Measurements from ENCODE around the gene GRB14. TPM values are rescaled to one million over a fixed set of nuclear protein-coding genes. Genes with fewer than 3 reads are reported as not detected.
"Not testable (repeated sequence)": the region's sequence is repeated elsewhere in the genome, so short reads cannot be mapped to it uniquely, and the experiment has no call there.

Gene GRB14
- total RNA-seq, 1 donor from 2014 or later = not detected

DNA sequence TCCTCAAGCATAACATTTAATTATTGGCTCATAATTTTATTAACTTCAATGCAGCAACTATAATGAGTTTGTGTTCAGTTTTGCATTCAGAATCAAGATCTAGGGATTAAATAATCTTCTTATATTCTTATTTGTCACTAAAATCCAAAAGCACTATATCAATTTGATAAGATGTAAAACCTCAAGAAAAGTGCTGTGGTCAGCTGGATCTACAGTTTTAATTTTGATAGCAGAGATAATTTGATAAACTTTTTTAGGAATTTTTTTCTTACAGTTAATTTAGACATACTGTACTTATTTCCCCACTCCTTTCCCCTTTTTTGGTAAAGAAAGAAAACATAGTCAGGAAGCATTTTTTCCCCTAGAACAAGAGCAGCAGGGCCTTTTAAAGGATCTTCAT is 146.4 kb downstream of the GRB14 start:
- H3K27me3 Mint-ChIP-seq = no peaks in the 10 kb centered on the region
- H3K4me3 Mint-ChIP-seq = no peak overlapping the region
- ChIA-PET CTCF (no interaction called here), POLR2A (no interaction called here)
- H3K4me1 Mint-ChIP-seq = no peaks in the 10 kb centered on the region
- ATAC-seq (ENCODE audit: low read depth) (no peak), DNase-seq (no peak)
- intact Hi-C loops (cut with micrococcal nuclease) = loop anchor here (5.0 kb wide), 1 partner anchor 1128 kb away; no protein-coding TSS in a partner anchor
- no peaks in the 10 kb centered on the region for H3K9me3 Mint-ChIP-seq
- H3K27ac Mint-ChIP-seq = no peak overlapping the region
- no peaks in the 10 kb centered on the region for H3K36me3 Mint-ChIP-seq (ENCODE audit: low read depth)
- TF ChIP-seq, protein P1, sequence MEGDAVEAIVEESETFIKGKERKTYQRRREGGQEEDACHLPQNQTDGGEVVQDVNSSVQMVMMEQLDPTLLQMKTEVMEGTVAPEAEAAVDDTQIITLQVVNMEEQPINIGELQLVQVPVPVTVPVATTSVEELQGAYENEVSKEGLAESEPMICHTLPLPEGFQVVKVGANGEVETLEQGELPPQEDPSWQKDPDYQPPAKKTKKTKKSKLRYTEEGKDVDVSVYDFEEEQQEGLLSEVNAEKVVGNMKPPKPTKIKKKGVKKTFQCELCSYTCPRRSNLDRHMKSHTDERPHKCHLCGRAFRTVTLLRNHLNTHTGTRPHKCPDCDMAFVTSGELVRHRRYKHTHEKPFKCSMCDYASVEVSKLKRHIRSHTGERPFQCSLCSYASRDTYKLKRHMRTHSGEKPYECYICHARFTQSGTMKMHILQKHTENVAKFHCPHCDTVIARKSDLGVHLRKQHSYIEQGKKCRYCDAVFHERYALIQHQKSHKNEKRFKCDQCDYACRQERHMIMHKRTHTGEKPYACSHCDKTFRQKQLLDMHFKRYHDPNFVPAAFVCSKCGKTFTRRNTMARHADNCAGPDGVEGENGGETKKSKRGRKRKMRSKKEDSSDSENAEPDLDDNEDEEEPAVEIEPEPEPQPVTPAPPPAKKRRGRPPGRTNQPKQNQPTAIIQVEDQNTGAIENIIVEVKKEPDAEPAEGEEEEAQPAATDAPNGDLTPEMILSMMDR (IDR thresholded peaks at IDR 0.05) = no peak

DNA sequence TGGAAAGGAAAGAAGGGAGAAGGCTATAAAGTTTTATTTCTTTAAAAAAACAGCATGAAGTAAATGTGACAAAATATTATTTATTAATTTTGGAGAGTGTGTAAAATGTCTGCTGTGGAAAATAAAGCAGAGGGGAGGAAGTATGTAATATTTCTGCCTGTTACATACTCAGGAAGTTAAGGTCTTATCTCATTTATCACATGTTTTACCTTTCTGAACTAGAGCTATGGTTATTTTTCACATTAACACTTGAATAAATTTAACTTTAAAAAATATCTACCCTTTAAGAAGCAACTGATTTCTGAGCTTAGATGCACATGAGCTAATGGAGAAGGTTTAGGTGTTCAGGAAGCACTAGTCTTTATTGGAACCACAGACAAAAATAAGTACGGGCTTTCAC is 148.3 kb downstream of the GRB14 start:
- H3K9me3 Mint-ChIP-seq = no peaks in the 10 kb centered on the region
- ChIA-PET CTCF (no interaction called here), POLR2A (no interaction called here)
- no peaks in the 10 kb centered on the region for H3K4me1 Mint-ChIP-seq
- H3K4me3 Mint-ChIP-seq = no peak overlapping the region
- no peak overlapping the region for H3K27ac Mint-ChIP-seq
- ATAC-seq (ENCODE audit: low read depth) (no peak), DNase-seq (no peak)
- H3K27me3 Mint-ChIP-seq = no peaks in the 10 kb centered on the region
- TF ChIP-seq, protein P1 (IDR thresholded peaks at IDR 0.05) = no peak
- H3K36me3 Mint-ChIP-seq (ENCODE audit: low read depth) = no peaks in the 10 kb centered on the region
- intact Hi-C loops (cut with micrococcal nuclease) = no loop called here

- H3K27ac Mint-ChIP-seq; H3K4me1 Mint-ChIP-seq; intact Hi-C loops (cut with micrococcal nuclease); ATAC-seq (ENCODE audit: low read depth); H3K4me3 Mint-ChIP-seq; H3K36me3 Mint-ChIP-seq (ENCODE audit: low read depth); POLR2A ChIA-PET; CTCF ChIA-PET; H3K9me3 Mint-ChIP-seq; H3K27me3 Mint-ChIP-seq; DNase-seq: not testable (repeated sequence)
Measured at GRCh38 chr2:164465047-164465446, 156.2 kb downstream of the GRB14 start.

- TF ChIP-seq, protein P1 (IDR thresholded peaks at IDR 0.05) = no peak
- no peak for DNase-seq
- ATAC-seq (ENCODE audit: low read depth) = no peak
- Mint-ChIP-seq H3K27me3 (no peaks in the 10 kb centered on the region), H3K4me1 (no peaks in the 10 kb centered on the region), H3K27ac (no peak overlapping the region), H3K36me3 (ENCODE audit: low read depth) (no peaks in the 10 kb centered on the region), H3K9me3 (no peaks in the 10 kb centered on the region), H3K4me3 (no peak overlapping the region)
- CTCF ChIA-PET = no interaction called here
- intact Hi-C loops (cut with micrococcal nuclease) = no loop called here
- POLR2A ChIA-PET = no interaction called here
Measured at GRCh38 chr2:164464376-164464775, 156.9 kb downstream of the GRB14 start.

DNA sequence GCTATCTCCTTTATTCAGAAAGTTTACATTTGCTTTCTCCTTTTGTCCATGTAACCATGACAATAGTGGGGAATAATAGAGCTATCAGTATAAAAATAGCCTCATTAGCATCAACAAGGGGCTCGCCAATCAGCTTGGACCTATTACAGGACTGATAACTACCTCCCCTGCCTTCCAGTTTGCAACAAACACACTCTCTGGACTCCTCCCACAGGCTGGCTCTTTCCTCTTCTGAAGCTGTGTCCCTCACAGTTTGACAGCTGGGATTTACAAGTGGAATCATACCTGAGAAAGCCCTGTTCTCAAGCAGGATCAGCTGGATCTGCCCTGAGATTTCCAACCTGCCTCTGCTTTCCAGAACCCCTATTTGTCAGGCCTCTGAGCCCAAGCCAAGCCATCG is 162.5 kb downstream of the GRB14 start:
- no peaks in the 10 kb centered on the region for H3K4me1 Mint-ChIP-seq
- H3K36me3 Mint-ChIP-seq (ENCODE audit: low read depth) = no peaks in the 10 kb centered on the region
- ChIA-PET POLR2A (no interaction called here), CTCF (no interaction called here)
- H3K27me3 Mint-ChIP-seq = no peaks in the 10 kb centered on the region
- no peak overlapping the region for H3K4me3 Mint-ChIP-seq
- intact Hi-C loops (cut with micrococcal nuclease) = no loop called here
- TF ChIP-seq, protein P1 (IDR thresholded peaks at IDR 0.05) = no peak
- DNase-seq = no peak
- ATAC-seq (ENCODE audit: low read depth) = no peak
- H3K27ac Mint-ChIP-seq = no peak overlapping the region
- no peaks in the 10 kb centered on the region for H3K9me3 Mint-ChIP-seq

DNA sequence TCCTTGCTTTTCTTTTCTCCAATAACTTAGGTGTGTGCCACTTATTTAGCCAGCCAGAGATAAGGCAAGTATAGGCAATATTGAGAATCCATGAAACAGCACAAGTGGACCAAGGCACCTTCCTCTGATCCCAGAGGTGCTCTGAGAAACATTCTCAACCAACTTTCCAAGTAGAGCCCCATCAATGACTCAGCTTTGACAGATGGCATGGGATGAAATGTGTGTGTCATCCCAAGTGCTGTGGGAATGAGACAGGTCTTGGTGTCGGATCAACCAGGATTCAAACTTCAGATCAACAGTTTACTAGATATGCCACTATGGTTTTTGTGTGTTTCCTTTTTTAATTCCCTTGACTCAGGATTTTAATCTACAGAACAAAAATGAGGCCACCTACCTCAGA is 164.0 kb downstream of the GRB14 start:
- TF ChIP-seq, protein P1 (IDR thresholded peaks at IDR 0.05) = no peak
- Mint-ChIP-seq H3K4me3 (no peak overlapping the region), H3K9me3 (no peaks in the 10 kb centered on the region), H3K27ac (no peak overlapping the region), H3K4me1 (no peaks in the 10 kb centered on the region), H3K27me3 (no peaks in the 10 kb centered on the region), H3K36me3 (ENCODE audit: low read depth) (no peaks in the 10 kb centered on the region)
- intact Hi-C loops (cut with micrococcal nuclease) = no loop called here
- CTCF ChIA-PET = no interaction called here
- POLR2A ChIA-PET = no interaction called here
- ATAC-seq (ENCODE audit: low read depth) (no peak), DNase-seq (no peak)
